ENCODE measurements around the gene NRG4. TPM values are rescaled to one million over a fixed set of nuclear protein-coding genes. Genes with fewer than 3 reads are reported as not detected.
A peak's percentile ranks its signal among the peaks of the same experiment; 100 is the strongest.

NRG4 gene
- polyA plus RNA-seq, 1 experiment = not detected

DNA sequence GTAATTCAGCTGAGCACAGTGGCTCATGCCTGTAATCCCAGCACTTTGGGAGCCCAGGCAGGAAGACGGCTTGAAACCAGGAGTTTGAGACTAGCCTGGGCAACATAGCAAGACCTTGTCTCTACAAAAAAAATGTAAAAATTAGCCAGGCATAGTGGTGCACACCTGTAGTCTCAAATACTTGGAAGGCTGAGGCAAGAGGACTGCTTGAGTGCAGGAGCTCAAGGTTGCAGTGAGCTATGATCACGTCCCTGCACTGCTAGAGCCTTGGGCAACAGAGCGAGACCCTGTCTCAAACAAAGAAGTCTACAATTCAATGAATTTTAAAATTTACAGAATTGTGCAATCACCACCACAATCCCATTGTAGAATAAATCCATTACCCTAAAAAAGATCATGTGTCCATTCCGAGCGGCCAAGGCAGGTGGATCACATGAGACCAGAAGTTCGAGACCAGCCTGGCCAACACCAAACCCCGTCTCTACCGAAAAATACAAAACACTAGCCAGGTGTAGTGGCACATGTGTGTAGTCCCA is 63.4 kb downstream of the NRG4 start:
- no peaks in the 10 kb centered on the region for H3K36me3 ChIP-seq (ENCODE audit: control insufficient read depth, insufficient read depth, low read length)
- no peak for DNase-seq (ENCODE audit: low read depth)
- CTCF ChIA-PET = no interaction called here
- H3K4me3 ChIP-seq (ENCODE audit: low read depth, low read length) = no peak overlapping the region
- TF ChIP-seq, protein P1, sequence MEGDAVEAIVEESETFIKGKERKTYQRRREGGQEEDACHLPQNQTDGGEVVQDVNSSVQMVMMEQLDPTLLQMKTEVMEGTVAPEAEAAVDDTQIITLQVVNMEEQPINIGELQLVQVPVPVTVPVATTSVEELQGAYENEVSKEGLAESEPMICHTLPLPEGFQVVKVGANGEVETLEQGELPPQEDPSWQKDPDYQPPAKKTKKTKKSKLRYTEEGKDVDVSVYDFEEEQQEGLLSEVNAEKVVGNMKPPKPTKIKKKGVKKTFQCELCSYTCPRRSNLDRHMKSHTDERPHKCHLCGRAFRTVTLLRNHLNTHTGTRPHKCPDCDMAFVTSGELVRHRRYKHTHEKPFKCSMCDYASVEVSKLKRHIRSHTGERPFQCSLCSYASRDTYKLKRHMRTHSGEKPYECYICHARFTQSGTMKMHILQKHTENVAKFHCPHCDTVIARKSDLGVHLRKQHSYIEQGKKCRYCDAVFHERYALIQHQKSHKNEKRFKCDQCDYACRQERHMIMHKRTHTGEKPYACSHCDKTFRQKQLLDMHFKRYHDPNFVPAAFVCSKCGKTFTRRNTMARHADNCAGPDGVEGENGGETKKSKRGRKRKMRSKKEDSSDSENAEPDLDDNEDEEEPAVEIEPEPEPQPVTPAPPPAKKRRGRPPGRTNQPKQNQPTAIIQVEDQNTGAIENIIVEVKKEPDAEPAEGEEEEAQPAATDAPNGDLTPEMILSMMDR (IDR thresholded peaks at IDR 0.05; ENCODE audit: insufficient read depth, low read depth, low read length) = no peak
- POLR2A ChIA-PET = no interaction called here
- no peaks in the 10 kb centered on the region for H3K27me3 ChIP-seq (ENCODE audit: control insufficient read depth, insufficient read depth, low read length)

DNA sequence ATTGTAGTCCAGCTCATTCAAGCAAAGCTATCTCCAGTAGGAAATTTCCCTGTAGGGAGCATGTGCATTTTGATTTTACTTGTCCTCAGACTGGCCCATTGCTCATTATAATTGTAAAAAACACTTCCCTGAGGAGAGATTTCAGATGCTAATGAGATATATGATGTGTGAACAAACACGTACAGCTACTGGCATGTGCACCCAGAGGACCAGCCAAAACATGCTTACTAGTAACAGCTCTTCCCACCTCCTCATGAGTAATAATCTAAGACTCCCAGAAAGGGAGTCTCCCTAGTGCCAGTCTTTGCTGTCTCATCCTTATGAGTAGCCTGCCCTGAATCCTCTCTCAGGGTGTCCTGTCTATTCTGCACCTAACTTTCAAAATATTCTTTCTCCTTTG is 65.1 kb downstream of the NRG4 start:
- H3K27me3 ChIP-seq (ENCODE audit: control insufficient read depth, insufficient read depth, low read length) = no peaks in the 10 kb centered on the region
- no peaks in the 10 kb centered on the region for H3K36me3 ChIP-seq (ENCODE audit: control insufficient read depth, insufficient read depth, low read length)
- DNase-seq (ENCODE audit: low read depth) = peak; percentile 49
- TF ChIP-seq, protein P1 (IDR thresholded peaks at IDR 0.05; ENCODE audit: insufficient read depth, low read depth, low read length) = no peak
- CTCF ChIA-PET = interaction anchor here (0.6 to 1.6 kb wide), 4 partner anchors 16 to 137 kb away, joined by 3 to 6 read pairs (median 3); partner anchors contain the start of gene NRG4
- no peak overlapping the region for H3K4me3 ChIP-seq (ENCODE audit: low read depth, low read length)
- POLR2A ChIA-PET = interaction anchor here (0.6 kb wide), 1 partner anchor 59 kb away, joined by 3 read pairs; no protein-coding TSS in a partner anchor

DNA sequence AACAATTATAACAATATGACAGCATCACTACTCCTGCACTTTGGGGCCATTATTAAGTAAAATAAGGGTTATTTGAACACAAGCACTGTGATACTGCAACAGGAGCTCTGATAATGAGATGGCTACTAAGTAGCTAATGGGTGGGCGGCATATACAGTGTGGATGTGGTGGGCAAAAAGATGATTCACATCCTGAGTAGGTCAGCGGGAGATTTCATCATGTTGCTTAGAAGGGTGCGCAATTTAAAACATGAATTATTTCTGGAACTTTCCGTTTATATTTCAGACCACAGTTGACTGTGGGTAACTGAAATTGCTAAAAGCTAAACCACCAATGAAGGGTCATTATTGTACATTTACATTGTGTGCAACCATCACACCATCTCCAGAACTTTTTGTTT is 66.3 kb downstream of the NRG4 start:
- Histone ChIP-seq H3K36me3 (ENCODE audit: control insufficient read depth, insufficient read depth, low read length) (no peaks in the 10 kb centered on the region), H3K4me3 (ENCODE audit: low read depth, low read length) (no peak overlapping the region), H3K27me3 (ENCODE audit: control insufficient read depth, insufficient read depth, low read length) (no peaks in the 10 kb centered on the region)
- ChIA-PET POLR2A (no interaction called here), CTCF (interaction anchor here (1.6 kb wide), 1 partner anchor 19 kb away, joined by 6 read pairs; no protein-coding TSS in a partner anchor)
- TF ChIP-seq, protein P1 (IDR thresholded peaks at IDR 0.05; ENCODE audit: insufficient read depth, low read depth, low read length) = no peak
- no peak for DNase-seq (ENCODE audit: low read depth)

DNA sequence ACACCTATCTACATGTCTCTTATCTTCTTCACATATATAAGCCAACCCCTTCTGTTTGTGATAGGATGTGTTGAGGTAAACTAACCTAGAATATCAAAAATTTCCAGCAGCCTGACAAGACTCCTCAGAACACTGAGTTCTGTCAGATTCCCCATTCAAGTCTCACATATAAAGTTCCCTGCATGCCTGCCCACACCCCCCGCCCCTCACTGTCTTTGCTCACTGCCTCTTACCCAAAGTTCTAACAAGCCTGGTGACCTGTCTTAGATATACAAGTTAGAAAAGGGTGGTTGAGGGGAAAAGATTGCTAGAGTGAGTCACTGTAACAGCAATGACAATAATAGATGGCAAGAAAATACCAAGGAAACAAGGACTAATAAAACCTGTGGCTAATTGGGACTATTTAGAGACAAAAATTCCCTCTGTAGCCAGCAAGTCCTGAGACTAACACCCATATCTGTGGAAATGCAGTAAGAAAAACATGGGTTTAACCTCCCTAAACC is 68.5 kb downstream of the NRG4 start:
- TF ChIP-seq, protein P1 (IDR thresholded peaks at IDR 0.05; ENCODE audit: insufficient read depth, low read depth, low read length) = no peak
- DNase-seq (ENCODE audit: low read depth) = no peak
- Histone ChIP-seq H3K27me3 (ENCODE audit: control insufficient read depth, insufficient read depth, low read length) (no peaks in the 10 kb centered on the region), H3K4me3 (ENCODE audit: low read depth, low read length) (no peak overlapping the region), H3K36me3 (ENCODE audit: control insufficient read depth, insufficient read depth, low read length) (no peaks in the 10 kb centered on the region)
- ChIA-PET CTCF (interaction anchor here (0.6 kb wide), 1 partner anchor 1308 kb away, joined by 3 read pairs; no protein-coding TSS in a partner anchor), POLR2A (no interaction called here)

DNA sequence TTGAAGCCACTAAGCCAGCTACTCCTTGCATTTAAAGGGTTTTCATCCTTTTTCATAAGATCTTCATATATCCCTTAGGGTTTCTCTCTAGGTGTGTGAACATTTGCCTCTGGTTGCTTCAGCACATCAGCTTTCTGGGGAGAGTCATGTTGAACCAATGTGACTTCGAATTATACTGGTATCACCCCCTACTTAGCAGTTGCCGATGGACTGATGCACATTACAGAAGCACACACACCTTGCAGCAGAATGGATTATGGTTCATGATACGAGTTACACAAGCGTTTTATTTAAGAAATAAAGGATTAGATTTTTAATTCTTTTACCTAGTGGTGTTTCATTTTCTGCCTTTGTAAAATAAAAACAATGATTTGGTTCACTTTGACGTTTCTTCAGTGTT is 69.0 kb downstream of the NRG4 start:
- CTCF ChIA-PET = interaction anchor here (0.6 kb wide), 1 partner anchor 1308 kb away, joined by 3 read pairs; no protein-coding TSS in a partner anchor
- H3K4me3 ChIP-seq (ENCODE audit: low read depth, low read length) = no peak overlapping the region

More for the DNA sequence above, 69.0 kb downstream of the NRG4 start:
- POLR2A ChIA-PET = no interaction called here
- Histone ChIP-seq H3K27me3 (ENCODE audit: control insufficient read depth, insufficient read depth, low read length) (no peaks in the 10 kb centered on the region), H3K36me3 (ENCODE audit: control insufficient read depth, insufficient read depth, low read length) (no peaks in the 10 kb centered on the region)
- no peak for DNase-seq (ENCODE audit: low read depth)
- TF ChIP-seq, protein P1 (IDR thresholded peaks at IDR 0.05; ENCODE audit: insufficient read depth, low read depth, low read length) = no peak

Data from BJ (cell line).